Endodermal cell (in vitro differentiated cells): ENCODE measurements around the gene SRBD1. TPM values are rescaled to one million over a fixed set of nuclear protein-coding genes. Genes with fewer than 3 reads are reported as not detected.

Experiments
- DNase-seq: peaks from one replicate; pipeline ENCODE4 v3.0.0-alpha.2; 2017
- H3K27ac ChIP-seq: 2 replicates; pipeline ENCODE4 v1.5.1; 2013; ENCODE audit warnings: mild to moderate bottlenecking, low read depth, low read length, moderate library complexity
- H3K27me3 ChIP-seq: 2 replicates; pipeline ENCODE4 v1.6.1; 2013; ENCODE audit warnings: mild to moderate bottlenecking, low read length, moderate library complexity; ENCODE audit not compliant: insufficient read depth, control insufficient read depth, poor library complexity, severe bottlenecking
- H3K36me3 ChIP-seq: 2 replicates; pipeline ENCODE4 v1.7.0; 2013; ENCODE audit warnings: mild to moderate bottlenecking, low read length, moderate library complexity; ENCODE audit not compliant: control insufficient read depth, insufficient read depth
- H3K4me1 ChIP-seq: one replicate; pipeline ENCODE4 v1.7.0; 2013; ENCODE audit warnings: low read length; ENCODE audit not compliant: control insufficient read depth, insufficient read depth
- H3K4me3 ChIP-seq: 2 replicates; pipeline ENCODE4 v1.5.1; 2013; ENCODE audit warnings: mild to moderate bottlenecking, low read length, moderate library complexity
- H3K9ac ChIP-seq: 2 replicates; pipeline ENCODE4 v1.6.1; 2013; ENCODE audit warnings: mild to moderate bottlenecking, low read length, moderate library complexity; ENCODE audit not compliant: poor library complexity, severe bottlenecking; ENCODE audit errors: extremely low read depth
- H3K9me3 ChIP-seq: 2 replicates; pipeline ENCODE4 v1.6.1; 2013; ENCODE audit warnings: mild to moderate bottlenecking, low read length, moderate library complexity; ENCODE audit not compliant: control insufficient read depth
- H3K27ac Mint-ChIP-seq: 2 replicates; pipeline ENCODE4 v1.8.0; 2020; ENCODE audit warnings: mixed read lengths
- H3K27me3 Mint-ChIP-seq: 2 replicates; pipeline ENCODE4 v1.8.0; 2021; ENCODE audit warnings: mild to moderate bottlenecking, mixed read lengths; ENCODE audit not compliant: insufficient read depth
- H3K36me3 Mint-ChIP-seq: 2 replicates; pipeline ENCODE4 v1.8.0; 2020; ENCODE audit warnings: low read depth, mixed read lengths
- H3K4me1 Mint-ChIP-seq: 2 replicates; pipeline ENCODE4 v1.8.0; 2020; ENCODE audit warnings: mixed read lengths
- H3K4me3 Mint-ChIP-seq: 2 replicates; pipeline ENCODE4 v1.8.0; 2020; ENCODE audit warnings: mild to moderate bottlenecking, moderate library complexity, mixed read lengths
- H3K9me3 Mint-ChIP-seq: 2 replicates; pipeline ENCODE4 v1.8.0; 2020; ENCODE audit warnings: mild to moderate bottlenecking, mixed read lengths
- CTCF ChIP-seq: fragments of 200-600 bp; sonication (generic); conservative IDR thresholded peaks from 2 replicates; pipeline ENCODE4 v1.5.0; 2021; ENCODE audit warnings: antibody characterized with exemption, mild to moderate bottlenecking
- WGBS, 2 experiments: methylation state at CpG; one replicate each; pipeline versions ENCODE4 v1.1.5 to v1.1.7; 2013; ENCODE audit warnings: missing lambda C conversion rate in 2 of 2, mixed read lengths in 1 of 2; ENCODE audit not compliant: insufficient coverage in 1 of 2, insufficient read length in 1 of 2; 5-methylcytosine and 5-hydroxymethylcytosine counted together
- total RNA-seq, 2 donors: library from RNA; stranded (reverse); fragmentation: NEBNext Ultra II Directional in 1 of 2; extraction: Animal tissue kit (Norgen Biotek cat#: 25700) in 1 of 2; gene quantifications; 2 replicates in 1 of 2; 3 replicates in 1 of 2; pipeline ENCODE4 v1.2.1, GENCODE V29; 2021

Gene SRBD1
- total RNA-seq, 2 donors from 2014 or later = 17.7 to 19.6 TPM

GRCh38 chr2:45650851-45651414 is 39.9 kb upstream of the SRBD1 start:
- peaks cover 82% of the 10 kb centered on the region for H3K27me3 Mint-ChIP-seq

GRCh38 chr2:45649858-45650811 is 39.1 kb upstream of the SRBD1 start:
- Histone ChIP-seq H3K4me3 (peak overlapping the region; percentile 94), H3K9ac (peak overlapping the region; percentile 34), H3K9me3 (no peaks in the 10 kb centered on the region), H3K27ac (no peak overlapping the region), H3K36me3 (no peaks in the 10 kb centered on the region), H3K4me1 (no peaks in the 10 kb centered on the region), H3K27me3 (peaks cover 81% of the 10 kb centered on the region)
- Mint-ChIP-seq H3K27ac (peak overlapping the region; percentile 35), H3K4me3 (peak overlapping the region; percentile 81), H3K36me3 (no peaks in the 10 kb centered on the region), H3K9me3 (no peaks in the 10 kb centered on the region), H3K27me3 (peaks cover 81% of the 10 kb centered on the region), H3K4me1 (peaks cover 9% of the 10 kb centered on the region)
- no peak for TF ChIP-seq CTCF
- DNase-seq = peak; percentile 85
- 0% methylated on average over 33 to 66 of the region's 66 CpGs for WGBS, 2 experiments

More at GRCh38 chr2:45650851-45651414, 39.9 kb upstream of the SRBD1 start:
- Mint-ChIP-seq H3K4me3 (peak overlapping the region; percentile 81), H3K4me1 (peaks cover 9% of the 10 kb centered on the region), H3K9me3 (no peaks in the 10 kb centered on the region), H3K27ac (peak overlapping the region; percentile 33), H3K36me3 (no peaks in the 10 kb centered on the region)
- Histone ChIP-seq H3K9me3 (no peaks in the 10 kb centered on the region), H3K4me3 (peak overlapping the region; percentile 94), H3K4me1 (no peaks in the 10 kb centered on the region), H3K27me3 (peaks cover 84% of the 10 kb centered on the region), H3K9ac (no peak overlapping the region), H3K27ac (no peak overlapping the region), H3K36me3 (no peaks in the 10 kb centered on the region)
- 0% methylated on average over 16 to 79 of the region's 79 CpGs for WGBS, 2 experiments
- peak; percentile 93 for DNase-seq
- TF ChIP-seq CTCF = peak; percentile 58

DNA sequence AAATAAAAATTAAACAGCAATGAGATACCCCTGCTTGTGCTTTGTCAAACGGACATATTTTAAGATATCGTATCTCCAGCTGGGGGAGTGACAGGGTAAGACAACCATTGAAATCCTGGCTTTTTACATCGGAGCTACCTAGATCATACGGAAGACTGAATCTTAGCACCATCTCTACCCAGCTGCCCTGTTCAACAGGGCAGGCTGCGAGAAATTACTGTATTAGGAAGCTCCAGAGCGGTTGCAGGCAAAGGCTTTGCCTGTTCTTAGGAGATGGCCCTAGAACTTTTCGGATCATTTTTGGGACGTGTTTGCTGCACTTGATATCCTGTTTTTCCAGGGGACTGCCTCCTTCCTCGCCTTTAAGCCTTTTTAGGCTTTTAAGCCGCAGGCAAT is 38.4 kb upstream of the SRBD1 start:
- Mint-ChIP-seq H3K27ac (no peak overlapping the region), H3K9me3 (no peaks in the 10 kb centered on the region), H3K4me1 (peaks cover 9% of the 10 kb centered on the region), H3K4me3 (peak overlapping the region; percentile 81), H3K36me3 (no peaks in the 10 kb centered on the region), H3K27me3 (peaks cover 79% of the 10 kb centered on the region)
- Histone ChIP-seq H3K27ac (no peak overlapping the region), H3K4me1 (no peaks in the 10 kb centered on the region), H3K27me3 (peaks cover 80% of the 10 kb centered on the region), H3K4me3 (peak overlapping the region; percentile 94), H3K9me3 (no peaks in the 10 kb centered on the region), H3K36me3 (no peaks in the 10 kb centered on the region), H3K9ac (no peak overlapping the region)
- 9 to 10% methylated on average over 8 to 10 of the region's 10 CpGs for WGBS, 2 experiments
- DNase-seq = no peak
- no peak for TF ChIP-seq CTCF
